Measurements from ENCODE around the gene ARHGAP44.

ARHGAP44 gene

GRCh38 chr17:12909046-12909445 lies 119.7 kb downstream of the ARHGAP44 start:
- no peak for TF ChIP-seq CTCF (IDR thresholded peaks at IDR 0.05; ENCODE audit: low read length, missing control alignments)
- no peak for DNase-seq (ENCODE audit: low read depth)
- no peak overlapping the region for H3K4me3 ChIP-seq (replicated peaks; ENCODE audit: low read depth, low read length)

- H3K4me3 ChIP-seq (replicated peaks; ENCODE audit: low read depth, low read length): no peak overlapping the region
- TF ChIP-seq CTCF (IDR thresholded peaks at IDR 0.05; ENCODE audit: low read length, missing control alignments): no peak
- no peak for DNase-seq (ENCODE audit: low read depth)
Observed at GRCh38 chr17:12909511-12909910, 120.2 kb downstream of the ARHGAP44 start.

- H3K4me3 ChIP-seq (replicated peaks; ENCODE audit: low read depth, low read length): no peak overlapping the region
- no peak for TF ChIP-seq CTCF (IDR thresholded peaks at IDR 0.05; ENCODE audit: low read length, missing control alignments)
- peak; percentile 62 for DNase-seq (ENCODE audit: low read depth)
Observed at GRCh38 chr17:12911239-12911638, 121.9 kb downstream of the ARHGAP44 start.

- no peak overlapping the region for H3K4me3 ChIP-seq (replicated peaks; ENCODE audit: low read depth, low read length)
- DNase-seq (ENCODE audit: low read depth): no peak
- TF ChIP-seq CTCF (IDR thresholded peaks at IDR 0.05; ENCODE audit: low read length, missing control alignments): no peak
Observed at GRCh38 chr17:12917399-12917798, 128.1 kb downstream of the ARHGAP44 start.

- TF ChIP-seq CTCF (IDR thresholded peaks at IDR 0.05; ENCODE audit: low read length, missing control alignments): no peak
- DNase-seq (ENCODE audit: low read depth): no peak
- H3K4me3 ChIP-seq (replicated peaks; ENCODE audit: low read depth, low read length): no peak overlapping the region
Observed at GRCh38 chr17:12918142-12918541, 128.8 kb downstream of the ARHGAP44 start.

GRCh38 chr17:12922120-12922519 lies 132.8 kb downstream of the ARHGAP44 start:
- TF ChIP-seq CTCF (IDR thresholded peaks at IDR 0.05; ENCODE audit: low read length, missing control alignments): no peak
- DNase-seq (ENCODE audit: low read depth): no peak
- H3K4me3 ChIP-seq (replicated peaks; ENCODE audit: low read depth, low read length): no peak overlapping the region

GRCh38 chr17:12924614-12925013 lies 135.3 kb downstream of the ARHGAP44 start:
- DNase-seq (ENCODE audit: low read depth): no peak
- H3K4me3 ChIP-seq (replicated peaks; ENCODE audit: low read depth, low read length): no peak overlapping the region
- no peak for TF ChIP-seq CTCF (IDR thresholded peaks at IDR 0.05; ENCODE audit: low read length, missing control alignments)

All from fibroblast of pulmonary artery (primary cell).